Heart left ventricle (tissue), 16 donors: Measurements from ENCODE around the gene COPS8. TPM values are rescaled to one million over a fixed set of nuclear protein-coding genes. Genes with fewer than 3 reads are reported as not detected.

Experiments used
- ATAC-seq, 4 donors: fragments of 200-7000 bp; cut with Tn5 transposase; one replicate each; pipeline ENCODE4 v1.9.1; 2020 to 2022; ENCODE audit warnings: moderate library complexity in 4 of 4, mild to moderate bottlenecking in 3 of 4, moderate number of reproducible peaks in 1 of 4
- DNase-seq, 5 donors: peaks; one replicate each; pipeline ENCODE4 v3.0.0-alpha.2; 2020
- H3K27ac ChIP-seq, 12 donors: fragments of 200-600 bp; sonication (generic) in 4 of 12; one replicate each; pipeline versions ENCODE4 v1.5.0 to v1.8.0; 2016 to 2022; ENCODE audit warnings: mild to moderate bottlenecking in 2 of 12
- H3K27me3 ChIP-seq, 9 donors: fragments of 200-600 bp; sonication (generic) in 2 of 9; one replicate each; pipeline versions ENCODE4 v1.5.1 to v1.8.0; 2016 to 2022; ENCODE audit warnings: mild to moderate bottlenecking in 3 of 9
- H3K36me3 ChIP-seq, 9 donors: fragments of 200-600 bp; sonication (generic) in 2 of 9; one replicate each; pipeline versions ENCODE4 v1.5.0 to v1.8.0; 2018 to 2022; ENCODE audit warnings: mild to moderate bottlenecking in 2 of 9
- H3K4me1 ChIP-seq, 12 donors: fragments of 200-600 bp; sonication (generic) in 4 of 12; one replicate each; pipeline versions ENCODE4 v1.5.0 to v1.8.0; 2016 to 2022; ENCODE audit warnings: mild to moderate bottlenecking in 3 of 12
- H3K4me3 ChIP-seq, 12 donors: fragments of 200-600 bp; sonication (generic) in 4 of 12; one replicate each; pipeline versions ENCODE4 v1.5.0 to v1.8.0; 2017 to 2022; ENCODE audit warnings: mild to moderate bottlenecking in 9 of 12, moderate library complexity in 4 of 12
- H3K9me3 ChIP-seq, 12 donors: fragments of 200-600 bp; sonication (generic) in 4 of 12; one replicate each; pipeline versions ENCODE4 v1.5.0 to v1.8.0; 2016 to 2022; ENCODE audit warnings: mild to moderate bottlenecking in 1 of 12
- POLR2A ChIP-seq, 2 donors: fragments of 450-650 bp; IDR thresholded peaks; one replicate each; pipeline ENCODE4 v1.6.1; 2017; ENCODE audit warnings: antibody characterized with exemption in 2 of 2, mild to moderate bottlenecking in 2 of 2, moderate library complexity in 2 of 2
- WGBS, 4 donors: extraction: QIAGEN DNeasy Blood & Tissue Kit in 2 of 4; methylation state at CpG; one replicate each; pipeline versions ENCODE4 v1.1.5 to v1.1.7; 2013 to 2018; 5-methylcytosine and 5-hydroxymethylcytosine counted together
- intact Hi-C, 10 donors: fragments of 100-400 bp; cut with DNase I; formaldehyde crosslinking; loops; one replicate each; pipeline versions ENCODE4 v1.11.1 to v1.14.2; 2022
- polyA plus RNA-seq, 2 donors: library from polyadenylated mRNA; stranded (reverse); fragments of 200-250 nt; gene quantifications; one replicate each; pipeline ENCODE4 v1.2.3, GENCODE V29; 2013
- total RNA-seq, 9 donors: library from RNA; depleted of rRNA in 2 of 9; stranded (reverse); fragments of >200 nt in 2 of 9; fragmentation: NEBNext Ultra II Directional in 3 of 9; extraction: Animal tissue kit (Norgen Biotek cat#: 25700) in 3 of 9; gene quantifications; one replicate each; pipeline versions ENCODE4 v1.1.0 to v1.2.4, GENCODE V29; 2016 to 2023
- TF ChIP-seq, protein P1 (sequence below), 12 donors: fragments of 200-600 bp; sonication (generic) in 4 of 12; IDR thresholded peaks; one replicate each; pipeline versions ENCODE4 v1.5.0 to v1.8.0; 2018 to 2022; ENCODE audit warnings: antibody characterized with exemption in 12 of 12, mild to moderate bottlenecking in 5 of 12
- donor health status: ischemic (EF 13 %, LVEDD 7.1; RV severe dilation, severe dysfunction).
- donor health status: healthy with polysubstance abuse.
- donor health status: DM: no; HTN: yes; CAD: no.
- donor health status: DM: no; HTN: no; CAD: no.
- donor health status: ischemic (EF 25% LVEDD 6.9; RV normal size, moderate dysfunction).
- donor health status: ischemic (EF 25% LVEDD 5.7; RV mildly dilated, moderate dysfunction).
- donor health status: healthy.
- donor health status: DM: yes; HTN: yes; CAD: no.
- donor health status: ischemic (EF 35%, LVEDD 5.7; RV mildly dilated, moderate dysfunction).
- donor health status: nonischemic (EF 11% LVEDD 7.7; RV severe dilation, severe dysfunction).
- donor health status: DM: yes; HTN: yes; CAD: no.
- donor health status: PGD.
- donor health status: ischemic (EF 29% LVEDD 5.4; RV normal size, mild dysfunction).
- donor health status: nonischemic (EF 23%, LVEDD 6.1; RV moderate dilation, normal function).

COPS8 gene
- total and polyA plus RNA-seq, 11 donors = 34.7 to 231 (median 93.0) TPM

DNA sequence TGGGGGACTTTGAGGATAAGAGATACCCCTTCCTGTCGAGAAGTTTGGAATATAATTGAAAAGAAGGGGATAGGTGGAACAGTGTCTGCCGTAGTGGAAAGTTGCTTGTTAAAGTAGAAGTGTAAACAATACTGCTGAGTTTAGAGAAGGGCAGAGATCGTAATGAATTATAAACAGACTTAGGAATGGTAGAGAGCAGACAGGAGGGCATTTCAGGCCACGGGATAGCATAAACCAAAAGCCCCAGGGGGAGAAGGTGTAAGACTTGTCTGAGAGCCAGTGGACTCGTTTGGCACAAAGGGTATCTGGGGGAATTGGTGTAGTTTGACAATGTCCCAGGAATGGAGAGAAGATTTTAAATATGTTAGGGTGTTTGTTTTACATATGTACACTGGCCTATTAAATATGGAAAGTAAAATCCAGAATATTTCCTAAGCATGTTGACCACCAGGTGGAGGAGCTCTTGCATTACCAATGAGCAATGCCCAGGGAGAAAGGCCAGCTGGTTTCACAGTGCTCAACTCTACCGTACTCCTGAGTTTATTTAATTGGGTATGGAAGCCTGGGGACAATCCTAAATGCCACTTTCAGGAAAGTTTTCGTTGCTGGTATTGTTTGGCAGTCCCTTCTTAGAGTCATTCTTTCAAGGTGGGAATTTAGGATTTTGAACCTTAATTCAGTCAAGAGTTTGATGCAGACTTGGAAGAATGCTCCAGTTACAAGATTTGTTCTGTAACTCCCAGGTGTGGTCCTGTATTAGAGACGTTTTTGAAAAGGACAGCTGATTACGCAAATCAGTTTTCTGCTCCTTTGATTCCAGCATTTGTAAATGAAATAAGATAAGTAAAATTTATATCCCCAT is 7.5 kb downstream of the COPS8 start:
- Histone ChIP-seq H3K9me3 (no peaks in the 10 kb centered on the region), H3K27ac (peak overlapping the region in 5 of 12 donors; percentile 18 to 56 (median 53)), H3K4me1 (peaks cover 0 to 35% (median 19%) of the 10 kb centered on the region in 12 donors), H3K4me3 (no peak overlapping the region), H3K27me3 (no peaks in the 10 kb centered on the region), H3K36me3 (peaks cover 0 to 87% (median 70%) of the 10 kb centered on the region in 9 donors)
- DNase-seq = peak in 3 of 5 donors; percentile 40 to 52 (median 43)
- 51 to 54% (median 53%) methylated on average over 9 of the region's 9 CpGs for WGBS, 4 donors
- ATAC-seq = peak; percentile 55 to 82 (median 77)
- intact Hi-C loops = loop anchor here in 6 of 10 donors (5.0 to 10.0 kb wide), 5 partner anchors 384 to 482 kb away; partner anchors contain the start of gene PRLH (in 1 of the 6)
- TF ChIP-seq POLR2A (IDR thresholded peaks at IDR 0.05) = no peak
- TF ChIP-seq, protein P1, sequence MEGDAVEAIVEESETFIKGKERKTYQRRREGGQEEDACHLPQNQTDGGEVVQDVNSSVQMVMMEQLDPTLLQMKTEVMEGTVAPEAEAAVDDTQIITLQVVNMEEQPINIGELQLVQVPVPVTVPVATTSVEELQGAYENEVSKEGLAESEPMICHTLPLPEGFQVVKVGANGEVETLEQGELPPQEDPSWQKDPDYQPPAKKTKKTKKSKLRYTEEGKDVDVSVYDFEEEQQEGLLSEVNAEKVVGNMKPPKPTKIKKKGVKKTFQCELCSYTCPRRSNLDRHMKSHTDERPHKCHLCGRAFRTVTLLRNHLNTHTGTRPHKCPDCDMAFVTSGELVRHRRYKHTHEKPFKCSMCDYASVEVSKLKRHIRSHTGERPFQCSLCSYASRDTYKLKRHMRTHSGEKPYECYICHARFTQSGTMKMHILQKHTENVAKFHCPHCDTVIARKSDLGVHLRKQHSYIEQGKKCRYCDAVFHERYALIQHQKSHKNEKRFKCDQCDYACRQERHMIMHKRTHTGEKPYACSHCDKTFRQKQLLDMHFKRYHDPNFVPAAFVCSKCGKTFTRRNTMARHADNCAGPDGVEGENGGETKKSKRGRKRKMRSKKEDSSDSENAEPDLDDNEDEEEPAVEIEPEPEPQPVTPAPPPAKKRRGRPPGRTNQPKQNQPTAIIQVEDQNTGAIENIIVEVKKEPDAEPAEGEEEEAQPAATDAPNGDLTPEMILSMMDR (IDR thresholded peaks at IDR 0.05) = peak; percentile 14 to 62 (median 48)

DNA sequence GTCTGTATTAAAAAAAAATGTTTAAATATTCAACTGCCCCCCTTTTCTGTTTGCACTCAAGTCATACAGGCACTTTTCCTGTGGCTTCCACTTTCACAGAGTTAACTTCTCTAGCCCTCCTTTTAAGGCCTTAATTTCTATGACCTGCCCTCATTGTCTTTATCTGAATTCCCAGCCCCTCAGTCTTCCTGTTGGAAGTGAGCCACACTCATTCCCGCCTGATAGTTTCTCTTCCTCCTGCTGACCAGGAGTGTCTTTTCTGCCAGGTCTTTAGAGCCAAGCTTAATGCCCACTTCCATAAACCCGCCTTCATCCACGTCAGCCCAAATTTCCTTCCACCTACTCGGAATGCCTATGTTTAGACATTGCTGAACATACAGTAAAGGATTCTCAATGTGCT is 10.5 kb downstream of the COPS8 start:
- peaks cover 0 to 35% (median 18%) of the 10 kb centered on the region in 12 donors for H3K4me1 ChIP-seq
- no peak for ATAC-seq
- intact Hi-C loops = loop anchor here in 4 of 10 donors (10.0 kb wide), 2 partner anchors 469 to 479 kb away; partner anchors contain the start of gene PRLH (in 1 of the 4)

DNA sequence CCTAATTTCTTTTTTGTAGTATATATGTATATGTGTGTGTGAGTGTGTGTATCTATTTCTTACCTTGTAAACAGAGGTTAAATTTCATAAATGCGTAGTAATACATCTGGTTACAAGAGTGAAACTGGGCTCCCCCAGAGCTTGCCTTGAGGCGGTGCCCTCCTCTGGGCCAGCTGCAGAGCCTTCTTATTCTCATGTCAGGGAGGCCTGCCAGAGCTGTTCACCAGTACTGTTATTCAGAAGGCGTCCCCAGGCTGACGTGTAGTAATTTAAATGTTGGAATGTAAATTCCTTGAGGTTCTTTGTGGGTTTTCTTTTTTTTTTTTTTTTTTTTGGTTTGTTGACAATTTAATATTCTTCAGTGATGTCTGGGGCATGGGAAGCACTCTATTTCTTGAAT is 11.2 kb downstream of the COPS8 start:
- Histone ChIP-seq H3K4me3 (no peak overlapping the region), H3K36me3 (peaks cover 0 to 89% (median 80%) of the 10 kb centered on the region in 9 donors), H3K4me1 (peaks cover 0 to 30% (median 13%) of the 10 kb centered on the region in 12 donors), H3K27me3 (no peaks in the 10 kb centered on the region), H3K27ac (peak overlapping the region in 1 of 12 donors; percentile 33), H3K9me3 (no peaks in the 10 kb centered on the region)
- intact Hi-C loops = loop anchor here in 4 of 10 donors (10.0 kb wide), 2 partner anchors 468 to 478 kb away; partner anchors contain the start of gene PRLH (in 1 of the 4)
- 92 to 93% (median 92%) methylated on average over 4 of the region's 4 CpGs for WGBS, 4 donors
- ATAC-seq (no peak), DNase-seq (no peak)
- TF ChIP-seq, protein P1 (IDR thresholded peaks at IDR 0.05) = no peak

More for the DNA sequence above, 10.5 kb downstream of the COPS8 start:
- H3K9me3 ChIP-seq = no peaks in the 10 kb centered on the region
- no peak for DNase-seq
- no peaks in the 10 kb centered on the region for H3K27me3 ChIP-seq
- TF ChIP-seq POLR2A (IDR thresholded peaks at IDR 0.05) = no peak
- TF ChIP-seq, protein P1 (IDR thresholded peaks at IDR 0.05) = no peak
- peaks cover 0 to 87% (median 73%) of the 10 kb centered on the region in 9 donors for H3K36me3 ChIP-seq
- no peak overlapping the region for H3K4me3 ChIP-seq
- WGBS, 4 donors = 50 to 63% (median 55%) methylated on average over 4 of the region's 4 CpGs
- no peak overlapping the region for H3K27ac ChIP-seq

DNA sequence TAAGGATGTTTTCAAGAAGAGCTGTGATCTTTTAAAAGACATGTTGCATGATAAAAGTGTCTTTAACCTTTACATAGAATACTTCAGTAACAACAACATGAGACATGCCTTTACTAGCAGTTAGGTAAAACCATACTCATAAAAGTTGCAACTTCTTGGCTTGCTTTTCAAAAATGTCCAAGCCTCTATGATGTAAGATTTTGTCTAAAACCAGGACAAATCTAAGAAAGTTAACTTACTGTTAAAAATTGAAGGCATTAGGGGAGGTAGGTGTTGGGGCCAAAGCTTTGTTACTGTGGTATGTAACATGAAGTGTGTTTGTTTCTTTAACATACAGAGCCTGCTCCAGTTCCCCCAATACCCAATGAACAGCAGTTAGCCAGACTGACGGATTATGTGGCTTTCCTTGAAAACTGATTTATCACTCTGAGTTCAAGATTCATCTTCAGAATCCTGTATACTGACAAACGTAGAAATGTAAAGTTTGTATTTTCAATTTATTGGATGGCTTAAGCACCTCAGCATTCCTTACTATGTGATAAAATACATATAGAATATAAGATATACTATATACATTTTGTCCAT is 11.7 kb downstream of the COPS8 start:
- peaks cover 0 to 90% (median 85%) of the 10 kb centered on the region in 9 donors for H3K36me3 ChIP-seq
- no peak for ATAC-seq
- intact Hi-C loops = loop anchor here in 4 of 10 donors (10.0 kb wide), 2 partner anchors 467 to 477 kb away; partner anchors contain the start of gene PRLH (in 1 of the 4)
- peaks cover 0 to 25% (median 11%) of the 10 kb centered on the region in 12 donors for H3K4me1 ChIP-seq
- H3K4me3 ChIP-seq = no peak overlapping the region
- WGBS, 4 donors = 92 to 97% (median 93%) methylated on average over 2 of the region's 2 CpGs
- H3K9me3 ChIP-seq = no peaks in the 10 kb centered on the region
- no peak for TF ChIP-seq POLR2A (IDR thresholded peaks at IDR 0.05)
- TF ChIP-seq, protein P1 (IDR thresholded peaks at IDR 0.05) = no peak
- DNase-seq = no peak
- peak overlapping the region in 2 of 12 donors; percentile 15 to 33 for H3K27ac ChIP-seq
- no peaks in the 10 kb centered on the region for H3K27me3 ChIP-seq
